IPS DF 6.9 (cell line): Measurements from ENCODE around the gene C9orf57.
"Not testable (repeated sequence)": the region's sequence is repeated elsewhere in the genome, so short reads cannot be mapped to it uniquely, and the experiment has no call there.

Experiments used
- DNase-seq: peaks from one replicate; pipeline ENCODE4 v3.0.0-alpha.2; 2013; ENCODE audit warnings: low read depth, low spot score
- H3K27ac ChIP-seq: one replicate; pipeline ENCODE4 v1.5.1; 2013; ENCODE audit warnings: low read length, control low read depth
- H3K27me3 ChIP-seq: 2 replicates; pipeline ENCODE4 v1.6.1; 2013; ENCODE audit warnings: mild to moderate bottlenecking, low read length; ENCODE audit not compliant: control insufficient read depth, insufficient read depth
- H3K36me3 ChIP-seq: 2 replicates; pipeline ENCODE4 v1.6.1; 2013; ENCODE audit warnings: low read length; ENCODE audit not compliant: control insufficient read depth, insufficient read depth
- H3K4me1 ChIP-seq: 2 replicates; pipeline ENCODE4 v1.6.1; 2013; ENCODE audit warnings: low read length; ENCODE audit not compliant: control insufficient read depth, insufficient read depth
- H3K4me3 ChIP-seq: 2 replicates; pipeline ENCODE4 v1.5.1; 2013; ENCODE audit warnings: mild to moderate bottlenecking, low read length
- H3K9me3 ChIP-seq: 2 replicates; pipeline ENCODE4 v1.6.1; 2013; ENCODE audit warnings: low read length, inconsistent platforms; ENCODE audit not compliant: control insufficient read depth, insufficient read depth
- WGBS: extraction: QIAGEN DNeasy Blood & Tissue Kit; methylation state at CpG from one replicate; pipeline ENCODE4 v1.1.7; 2013; ENCODE audit warnings: mixed read lengths, missing lambda C conversion rate; ENCODE audit not compliant: insufficient read length, insufficient coverage; 5-methylcytosine and 5-hydroxymethylcytosine counted together

Gene C9orf57

GRCh38 chr9:72029986-72030385 lies 30.4 kb downstream of the C9orf57 start:
- no peaks in the 10 kb centered on the region for H3K27me3 ChIP-seq
- no peaks in the 10 kb centered on the region for H3K9me3 ChIP-seq
- no peaks in the 10 kb centered on the region for H3K4me1 ChIP-seq
- no peak overlapping the region for H3K27ac ChIP-seq
- no peak for DNase-seq
- H3K36me3 ChIP-seq, result no peaks in the 10 kb centered on the region
- WGBS, result no CpG with 5 or more reads among the region's 1 CpG
- H3K4me3 ChIP-seq, result no peak overlapping the region

GRCh38 chr9:72025906-72026305 lies 34.5 kb downstream of the C9orf57 start:
- H3K27ac ChIP-seq, result no peak overlapping the region
- no peaks in the 10 kb centered on the region for H3K4me1 ChIP-seq
- no peaks in the 10 kb centered on the region for H3K9me3 ChIP-seq
- no peak overlapping the region for H3K4me3 ChIP-seq
- DNase-seq, result no peak
- H3K27me3 ChIP-seq, result no peaks in the 10 kb centered on the region
- no CpG with 5 or more reads among the region's 3 CpGs for WGBS
- no peaks in the 10 kb centered on the region for H3K36me3 ChIP-seq

GRCh38 chr9:72023596-72023995 lies 36.8 kb downstream of the C9orf57 start:
- H3K4me1 ChIP-seq, result no peaks in the 10 kb centered on the region
- DNase-seq, result no peak
- no peaks in the 10 kb centered on the region for H3K27me3 ChIP-seq
- WGBS, result no CpG with 5 or more reads among the region's 4 CpGs
- H3K27ac ChIP-seq, result no peak overlapping the region
- no peaks in the 10 kb centered on the region for H3K9me3 ChIP-seq
- H3K36me3 ChIP-seq, result no peaks in the 10 kb centered on the region
- no peak overlapping the region for H3K4me3 ChIP-seq

- WGBS, result no CpG with 5 or more reads among the region's 3 CpGs
Observed at GRCh38 chr9:72022841-72023240, 37.6 kb downstream of the C9orf57 start.

GRCh38 chr9:72013292-72013760 lies 47.1 kb downstream of the C9orf57 start:
- Histone ChIP-seq H3K27me3 (no peaks in the 10 kb centered on the region), H3K9me3 (no peaks in the 10 kb centered on the region), H3K27ac (no peak overlapping the region), H3K4me1 (no peaks in the 10 kb centered on the region), H3K36me3 (no peaks in the 10 kb centered on the region), H3K4me3 (no peak overlapping the region)
- WGBS, result no CpG with 5 or more reads among the region's 1 CpG
- DNase-seq, result no peak

More at GRCh38 chr9:72022841-72023240, 37.6 kb downstream of the C9orf57 start:
- no peaks in the 10 kb centered on the region for H3K27me3 ChIP-seq
- DNase-seq, result no peak
- no peaks in the 10 kb centered on the region for H3K9me3 ChIP-seq
- no peaks in the 10 kb centered on the region for H3K4me1 ChIP-seq
- H3K36me3 ChIP-seq, result no peaks in the 10 kb centered on the region
- H3K4me3 ChIP-seq, result no peak overlapping the region
- H3K27ac ChIP-seq, result no peak overlapping the region

GRCh38 chr9:72012646-72013045 lies 47.8 kb downstream of the C9orf57 start:
- no CpG with 5 or more reads among the region's 4 CpGs for WGBS
- Histone ChIP-seq H3K4me1 (no peaks in the 10 kb centered on the region), H3K36me3 (no peaks in the 10 kb centered on the region), H3K27ac (no peak overlapping the region), H3K4me3 (no peak overlapping the region), H3K27me3 (no peaks in the 10 kb centered on the region), H3K9me3 (no peaks in the 10 kb centered on the region)
- DNase-seq, result no peak

- no CpG with 5 or more reads among the region's 20 CpGs for WGBS
- not testable (repeated sequence) for H3K27me3 ChIP-seq, DNase-seq, H3K36me3 ChIP-seq, H3K4me1 ChIP-seq, H3K27ac ChIP-seq, H3K9me3 ChIP-seq, H3K4me3 ChIP-seq
Observed at GRCh38 chr9:72007726-72008125, 52.7 kb downstream of the C9orf57 start.

GRCh38 chr9:72006501-72006900 lies 53.9 kb downstream of the C9orf57 start:
- Histone ChIP-seq H3K4me1 (no peaks in the 10 kb centered on the region), H3K4me3 (no peak overlapping the region), H3K36me3 (no peaks in the 10 kb centered on the region), H3K27me3 (no peaks in the 10 kb centered on the region), H3K9me3 (no peaks in the 10 kb centered on the region), H3K27ac (no peak overlapping the region)
- no CpG with 5 or more reads among the region's 5 CpGs for WGBS
- DNase-seq, result no peak

- Histone ChIP-seq H3K4me1 (no peaks in the 10 kb centered on the region), H3K36me3 (no peaks in the 10 kb centered on the region), H3K9me3 (peaks cover 3% of the 10 kb centered on the region; the same call in 1 of the 2 replicates), H3K4me3 (no peak overlapping the region), H3K27me3 (no peaks in the 10 kb centered on the region), H3K27ac (no peak overlapping the region)
- DNase-seq, result no peak
Observed at GRCh38 chr9:72005451-72005850, 55.0 kb downstream of the C9orf57 start.
